ENCODE results near the gene SCTR. TPM values are rescaled to one million over a fixed set of nuclear protein-coding genes. Genes with fewer than 3 reads are reported as not detected.

Gene SCTR
- total RNA-seq, 1 experiment from 2014 or later: not detected

DNA sequence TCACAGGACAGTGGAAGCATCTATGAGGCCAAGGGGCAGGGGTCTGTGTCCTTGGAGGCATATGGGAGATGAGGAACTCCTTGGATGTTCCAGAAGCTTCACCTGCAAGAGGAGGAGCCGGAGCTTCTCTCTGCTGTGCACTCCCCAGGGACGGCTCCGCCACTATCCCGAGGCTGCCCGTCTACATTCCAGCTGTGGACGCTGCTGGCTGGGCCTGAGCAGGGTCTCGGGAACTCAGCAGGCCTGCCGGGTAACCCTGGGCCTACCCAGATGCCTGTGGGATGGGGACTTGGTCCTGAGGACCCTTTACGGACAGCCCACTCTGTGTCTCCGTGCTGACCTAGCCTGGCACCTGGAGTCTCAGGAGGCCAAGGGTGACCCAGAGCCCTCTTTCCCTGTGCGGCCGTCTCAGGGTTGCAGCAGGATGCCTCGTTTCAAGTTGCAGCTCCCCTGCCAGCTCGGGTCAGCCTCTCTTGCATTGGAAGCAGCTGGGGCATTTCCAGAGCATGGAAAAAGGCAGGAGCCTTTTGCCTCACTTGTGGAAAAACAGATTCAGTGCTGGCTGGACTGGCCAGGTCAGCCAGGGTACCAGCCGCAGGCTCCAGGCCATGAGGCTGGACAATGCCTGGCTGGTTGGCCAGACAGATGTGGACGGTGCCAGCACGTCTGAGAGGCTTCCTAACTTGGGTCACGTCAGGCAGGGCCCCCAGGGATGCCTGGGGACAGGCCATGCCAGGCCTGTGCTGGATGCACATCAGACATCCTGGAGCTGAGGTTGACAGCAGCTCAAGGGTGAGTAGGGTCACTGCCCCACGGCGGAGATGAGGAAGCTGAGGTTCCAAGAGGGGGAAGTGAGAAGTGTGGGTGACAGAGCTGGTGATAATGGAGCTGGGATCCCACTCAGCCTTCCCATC lies 41.5 kb downstream of the SCTR start:
- no peak for DNase-seq
- Histone ChIP-seq H3K4me3 (no peak overlapping the region), H3K79me2 (ENCODE audit: low read depth) (no peaks in the 10 kb centered on the region), H3F3A (ENCODE audit: insufficient read depth, low read depth) (no peaks in the 10 kb centered on the region), H3K27me3 (ENCODE audit: insufficient read depth, low read depth) (no peaks in the 10 kb centered on the region), H3K9me3 (ENCODE audit: insufficient read depth, low read depth) (no peaks in the 10 kb centered on the region), H3K27ac (no peak overlapping the region), H3K4me1 (replicated peaks; ENCODE audit: insufficient read depth) (no peaks in the 10 kb centered on the region), H3K36me3 (ENCODE audit: low read depth) (no peaks in the 10 kb centered on the region), H3K9me2 (ENCODE audit: insufficient read depth) (no peaks in the 10 kb centered on the region), H2AFZ (no peak overlapping the region), H4K20me1 (ENCODE audit: insufficient read depth) (no peaks in the 10 kb centered on the region), H3K4me2 (no peak overlapping the region)
- no TSS peak for BruUV-seq (replicated peaks)
- intact Hi-C loops (cut with micrococcal nuclease; ENCODE audit: unreplicated experiment): no loop called here
- POLR2A ChIA-PET (ENCODE audit: unreplicated experiment): no interaction called here
- no peak for TF ChIP-seq EZH2 (IDR thresholded peaks at IDR 0.05; ENCODE audit: low read depth)
- TF ChIP-seq, protein P1, sequence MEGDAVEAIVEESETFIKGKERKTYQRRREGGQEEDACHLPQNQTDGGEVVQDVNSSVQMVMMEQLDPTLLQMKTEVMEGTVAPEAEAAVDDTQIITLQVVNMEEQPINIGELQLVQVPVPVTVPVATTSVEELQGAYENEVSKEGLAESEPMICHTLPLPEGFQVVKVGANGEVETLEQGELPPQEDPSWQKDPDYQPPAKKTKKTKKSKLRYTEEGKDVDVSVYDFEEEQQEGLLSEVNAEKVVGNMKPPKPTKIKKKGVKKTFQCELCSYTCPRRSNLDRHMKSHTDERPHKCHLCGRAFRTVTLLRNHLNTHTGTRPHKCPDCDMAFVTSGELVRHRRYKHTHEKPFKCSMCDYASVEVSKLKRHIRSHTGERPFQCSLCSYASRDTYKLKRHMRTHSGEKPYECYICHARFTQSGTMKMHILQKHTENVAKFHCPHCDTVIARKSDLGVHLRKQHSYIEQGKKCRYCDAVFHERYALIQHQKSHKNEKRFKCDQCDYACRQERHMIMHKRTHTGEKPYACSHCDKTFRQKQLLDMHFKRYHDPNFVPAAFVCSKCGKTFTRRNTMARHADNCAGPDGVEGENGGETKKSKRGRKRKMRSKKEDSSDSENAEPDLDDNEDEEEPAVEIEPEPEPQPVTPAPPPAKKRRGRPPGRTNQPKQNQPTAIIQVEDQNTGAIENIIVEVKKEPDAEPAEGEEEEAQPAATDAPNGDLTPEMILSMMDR (conservative IDR thresholded peaks at IDR 0.05): no peak
- CTCF ChIA-PET: no interaction called here

DNA sequence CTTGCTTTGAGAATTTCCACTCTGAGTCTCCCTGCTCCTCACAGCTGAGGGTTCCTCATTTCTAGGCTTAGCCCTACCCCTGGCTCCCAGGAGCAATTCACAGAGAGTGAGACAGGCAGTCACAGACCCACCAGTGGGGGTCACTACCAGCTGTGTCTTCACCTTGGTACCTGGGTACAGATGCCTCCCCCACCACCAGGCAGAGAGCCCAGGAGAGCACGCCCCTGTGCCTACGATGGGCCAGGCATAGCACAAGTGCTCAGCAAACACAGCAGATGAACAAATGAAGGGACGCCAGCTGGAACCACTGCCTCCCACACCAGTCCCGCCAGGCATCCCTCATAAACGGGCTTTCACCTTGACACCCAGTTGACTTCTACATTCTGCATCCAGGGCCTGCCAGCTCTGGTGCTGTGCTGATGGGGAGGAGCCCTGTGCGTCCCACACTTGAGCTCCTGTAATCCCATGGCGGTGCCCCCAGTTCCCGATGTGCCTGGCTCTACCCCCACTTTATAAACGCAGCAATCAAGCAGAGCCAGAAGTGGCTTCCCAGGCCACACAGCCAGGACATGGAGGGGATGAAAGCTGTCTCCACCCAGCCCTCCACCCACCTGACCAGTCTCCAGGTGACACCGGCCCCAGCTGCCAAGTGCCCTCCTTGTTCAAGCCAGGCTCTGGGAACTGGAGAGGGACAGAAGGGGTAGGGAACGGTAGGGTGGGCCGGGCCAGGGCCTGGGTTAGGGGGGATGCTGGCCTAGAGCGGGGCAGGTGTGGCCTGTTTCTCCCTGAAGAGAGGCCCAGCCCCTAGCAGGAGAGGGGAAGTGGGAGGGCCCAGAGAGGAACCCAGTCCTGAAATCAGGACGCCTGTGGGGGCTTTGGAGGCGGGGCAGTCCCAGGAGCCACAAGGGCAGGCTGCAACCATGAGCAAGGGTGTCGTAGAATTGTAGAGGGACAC lies 42.5 kb downstream of the SCTR start:
- CTCF ChIA-PET: no interaction called here
- BruUV-seq (replicated peaks): no TSS peak

DNA sequence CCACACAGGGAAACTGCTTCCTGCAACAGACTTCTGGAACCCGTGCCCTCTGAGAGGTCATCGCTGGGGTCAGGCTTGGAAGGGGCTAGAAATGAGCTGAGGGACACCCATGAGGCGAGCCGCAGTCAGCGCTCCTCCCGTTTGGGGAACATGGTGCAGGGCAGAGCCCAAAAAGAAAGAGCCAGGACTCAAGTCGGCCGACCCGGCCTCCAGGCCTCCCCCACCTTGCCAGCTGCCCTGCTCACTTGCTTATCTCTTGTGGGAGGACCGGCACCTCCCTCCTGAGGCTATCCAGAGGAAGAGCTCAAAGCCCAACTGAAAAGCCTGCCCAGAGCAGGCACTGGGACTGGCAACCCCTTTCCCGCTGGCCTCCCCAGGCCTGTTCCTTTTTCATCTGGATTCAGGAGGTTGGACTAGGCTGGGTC lies 43.6 kb downstream of the SCTR start:
- BruUV-seq (replicated peaks): no TSS peak
- Histone ChIP-seq H4K20me1 (ENCODE audit: insufficient read depth) (no peaks in the 10 kb centered on the region), H3K9me2 (ENCODE audit: insufficient read depth) (no peaks in the 10 kb centered on the region), H3K36me3 (ENCODE audit: low read depth) (no peaks in the 10 kb centered on the region), H3K4me2 (no peak overlapping the region), H3K79me2 (ENCODE audit: low read depth) (no peaks in the 10 kb centered on the region), H2AFZ (no peak overlapping the region), H3K4me3 (no peak overlapping the region), H3K9me3 (ENCODE audit: insufficient read depth, low read depth) (no peaks in the 10 kb centered on the region), H3K27ac (no peak overlapping the region), H3F3A (ENCODE audit: insufficient read depth, low read depth) (no peaks in the 10 kb centered on the region), H3K27me3 (ENCODE audit: insufficient read depth, low read depth) (no peaks in the 10 kb centered on the region), H3K4me1 (replicated peaks; ENCODE audit: insufficient read depth) (no peaks in the 10 kb centered on the region)
- CTCF ChIA-PET: interaction anchor here (0.6 kb wide), 1 partner anchor 602 kb away, joined by 5 read pairs; no protein-coding TSS in a partner anchor
- POLR2A ChIA-PET (ENCODE audit: unreplicated experiment): no interaction called here
- TF ChIP-seq, protein P1 (conservative IDR thresholded peaks at IDR 0.05): no peak
- no peak for TF ChIP-seq EZH2 (IDR thresholded peaks at IDR 0.05; ENCODE audit: low read depth)
- intact Hi-C loops (cut with micrococcal nuclease; ENCODE audit: unreplicated experiment): no loop called here
- no peak for DNase-seq

More for the DNA sequence above, 42.5 kb downstream of the SCTR start:
- H2AFZ ChIP-seq: no peak overlapping the region
- no peak overlapping the region for H3K4me2 ChIP-seq
- H3K27ac ChIP-seq: no peak overlapping the region
- H3K27me3 ChIP-seq (ENCODE audit: insufficient read depth, low read depth): no peaks in the 10 kb centered on the region
- H3K36me3 ChIP-seq (ENCODE audit: low read depth): no peaks in the 10 kb centered on the region
- H3K4me3 ChIP-seq: no peak overlapping the region
- H4K20me1 ChIP-seq (ENCODE audit: insufficient read depth): no peaks in the 10 kb centered on the region
- intact Hi-C loops (cut with micrococcal nuclease; ENCODE audit: unreplicated experiment): no loop called here
- DNase-seq: no peak
- TF ChIP-seq EZH2 (IDR thresholded peaks at IDR 0.05; ENCODE audit: low read depth): no peak
- TF ChIP-seq, protein P1 (conservative IDR thresholded peaks at IDR 0.05): no peak
- POLR2A ChIA-PET (ENCODE audit: unreplicated experiment): no interaction called here
- H3K9me2 ChIP-seq (ENCODE audit: insufficient read depth): no peaks in the 10 kb centered on the region
- H3K9me3 ChIP-seq (ENCODE audit: insufficient read depth, low read depth): no peaks in the 10 kb centered on the region
- no peaks in the 10 kb centered on the region for H3K79me2 ChIP-seq (ENCODE audit: low read depth)
- no peaks in the 10 kb centered on the region for H3K4me1 ChIP-seq (replicated peaks; ENCODE audit: insufficient read depth)
- H3F3A ChIP-seq (ENCODE audit: insufficient read depth, low read depth): no peaks in the 10 kb centered on the region

Measured in PC-9 (cell line).